ENCODE measurements around the gene ID4. TPM values are rescaled to one million over a fixed set of nuclear protein-coding genes. Genes with fewer than 3 reads are reported as not detected.

The ID4 gene
- total RNA-seq, 1 experiment from 2014 or later, result 0.10 TPM

GRCh38 chr6:19802656-19803055 lies 34.5 kb upstream of the ID4 start:
- Histone ChIP-seq H3K27ac (ENCODE audit: low read depth, low read length) (no peak overlapping the region), H3K79me2 (ENCODE audit: insufficient read depth, low read length) (no peaks in the 10 kb centered on the region), H3K36me3 (ENCODE audit: control insufficient read depth in 1 of 2, insufficient read depth in 2 of 2, low read length in 2 of 2) (no peaks in the 10 kb centered on the region), H3K9me2 (ENCODE audit: insufficient read depth) (no peaks in the 10 kb centered on the region), H2AFZ (ENCODE audit: low read depth, low read length, poor library complexity, severe bottlenecking) (no peak overlapping the region), H4K20me1 (ENCODE audit: insufficient read depth) (no peaks in the 10 kb centered on the region), H3K9ac (ENCODE audit: low read length) (no peak overlapping the region), H3K27me3 (ENCODE audit: insufficient read depth, low read length) (no peaks in the 10 kb centered on the region), H3K4me1 (ENCODE audit: control insufficient read depth in 1 of 2, insufficient read depth in 2 of 2, low read length in 2 of 2) (peaks cover 24 to 31% of the 10 kb centered on the region in 2 experiments), H3K4me3 (replicated peaks in 1 of 2; ENCODE audit: low read depth in 1 of 2, low read length in 2 of 2) (no peak overlapping the region), H3K4me2 (ENCODE audit: low read length) (no peak overlapping the region), H3K9me3 (ENCODE audit: control insufficient read depth in 1 of 2, insufficient read depth in 1 of 2, low read depth in 1 of 2, low read length in 2 of 2) (no peaks in the 10 kb centered on the region)
- DNase-seq (ENCODE audit: low read depth, low spot score), result no peak
- ChIA-PET CTCF (no interaction called here), RAD21 (ENCODE audit: low non-redundant PET in 1 of 2, low total read pairs in 2 of 2, uncharacterized antibody in 2 of 2, unreplicated experiment in 2 of 2) (no interaction called here), POLR2A (no interaction called here)
- ATAC-seq, result no peak
- no TSS peak for BruUV-seq (replicated peaks)
- no peak for TF ChIP-seq MAX (IDR thresholded peaks at IDR 0.05)
- no peak for TF ChIP-seq ZNF274 (IDR thresholded peaks at IDR 0.05; ENCODE audit: low read depth, low read length)
- no peak for TF ChIP-seq ZFX (IDR thresholded peaks at IDR 0.05)
- no peak for TF ChIP-seq CEBPB (IDR thresholded peaks at IDR 0.05; ENCODE audit: low read depth)
- no peak for TF ChIP-seq TCF7L2 (IDR thresholded peaks at IDR 0.05; ENCODE audit: borderline replicate concordance, extremely low read depth, insufficient read depth, insufficient read length)
- no peak for TF ChIP-seq EZH2phosphoT487 (IDR thresholded peaks at IDR 0.05; ENCODE audit: borderline replicate concordance)
- TF ChIP-seq FOSL1 (IDR thresholded peaks at IDR 0.05; ENCODE audit: low read depth), result no peak
- TF ChIP-seq YY1 (IDR thresholded peaks at IDR 0.05; ENCODE audit: extremely low read depth, insufficient replicate concordance, low read depth, low read length), result no peak
- TF ChIP-seq EGR1 (IDR thresholded peaks at IDR 0.05; ENCODE audit: low read depth), result no peak
- no peak for TF ChIP-seq POLR2A (IDR thresholded peaks at IDR 0.05; ENCODE audit: borderline replicate concordance, extremely low read depth, insufficient read depth, insufficient read length)
- TF ChIP-seq ATF3 (IDR thresholded peaks at IDR 0.05), result no peak
- intact Hi-C loops (cut with micrococcal nuclease), result no loop called here

Data from HCT116 (cell line).